ENCODE results near the gene ADIRF. TPM values are rescaled to one million over a fixed set of nuclear protein-coding genes. Genes with fewer than 3 reads are reported as not detected.

The ADIRF gene
- total RNA-seq, 1 experiment from 2014 or later: not detected

DNA sequence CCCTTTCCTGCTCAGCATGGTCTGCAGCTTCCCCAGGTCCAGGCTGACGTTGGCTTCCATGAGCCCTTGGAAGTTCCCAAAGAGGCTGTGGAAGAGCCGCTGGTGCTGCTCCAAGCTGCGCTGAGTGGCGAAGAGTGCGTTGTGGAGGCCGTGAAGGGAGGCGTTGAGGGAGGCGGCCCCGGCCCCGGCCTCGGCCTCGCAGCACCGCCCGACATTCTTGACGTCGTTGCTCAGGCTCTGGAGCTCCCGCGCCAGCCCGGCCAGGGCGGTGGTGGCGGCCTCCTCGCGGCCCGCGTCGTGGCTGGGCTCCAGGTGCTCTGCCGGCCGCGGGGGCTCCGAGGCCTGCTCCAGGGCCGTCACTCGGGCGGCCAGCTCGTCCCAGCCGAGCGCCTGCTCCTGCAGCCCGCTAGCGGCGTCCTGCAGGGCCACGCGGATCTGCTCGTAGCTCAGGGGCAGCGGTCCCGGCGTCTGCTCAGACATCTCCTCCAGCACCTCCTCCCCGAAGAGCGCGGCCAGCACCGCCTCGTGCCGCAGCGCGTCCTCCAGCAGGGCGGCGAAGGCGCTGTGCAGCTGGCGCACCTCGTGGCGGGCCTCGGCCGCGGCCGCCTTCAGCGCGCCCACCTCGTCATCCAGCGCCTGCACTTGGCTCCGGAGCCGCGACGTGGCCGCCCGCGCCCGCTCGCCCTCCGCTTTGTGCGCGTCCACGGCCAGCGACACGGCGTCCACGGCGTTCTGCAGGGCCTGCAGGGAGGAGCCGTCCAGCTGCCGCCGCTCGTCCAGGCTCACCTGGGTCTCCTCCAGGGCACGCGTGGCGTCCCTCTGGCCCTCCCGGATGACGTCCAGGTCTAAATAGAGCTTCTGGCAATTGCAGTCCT is 25.6 kb upstream of the ADIRF start:
- Mint-ChIP-seq H3K36me3 (ENCODE audit: insufficient read depth, unreplicated experiment) (peaks cover 12% of the 10 kb centered on the region), H3K27ac (ENCODE audit: unreplicated experiment) (no peak overlapping the region), H3K9me3 (ENCODE audit: unreplicated experiment) (no peaks in the 10 kb centered on the region), H3K4me1 (ENCODE audit: low read depth, unreplicated experiment) (no peaks in the 10 kb centered on the region), H3K4me3 (ENCODE audit: unreplicated experiment) (no peak overlapping the region), H3K27me3 (ENCODE audit: insufficient read depth, unreplicated experiment) (no peaks in the 10 kb centered on the region)
- Histone ChIP-seq H3K9me3 (no peaks in the 10 kb centered on the region), H3K36me3 (ENCODE audit: control insufficient read depth, insufficient read depth, low read length) (no peaks in the 10 kb centered on the region), H3K4me3 (ENCODE audit: low read depth, low read length) (no peak overlapping the region), H3K4me1 (no peaks in the 10 kb centered on the region), H3K27me3 (replicated peaks; ENCODE audit: control insufficient read depth, insufficient read depth, low read length) (no peaks in the 10 kb centered on the region)
- no peak for DNase-seq
- BruUV-seq (replicated peaks): no TSS peak
- intact Hi-C loops (cut with micrococcal nuclease; ENCODE audit: unreplicated experiment): no loop called here
- ChIA-PET CTCF (interaction anchor here (2.5 kb wide), 1 partner anchor 24 kb away, joined by 9 read pairs; no protein-coding TSS in a partner anchor), POLR2A (no interaction called here)
- TF ChIP-seq CTCF (IDR thresholded peaks at IDR 0.05; ENCODE audit: insufficient read depth in 1 of 2, low read depth in 1 of 2, low read length in 1 of 2, severe bottlenecking in 1 of 2, unreplicated experiment in 1 of 2): no peak

DNA sequence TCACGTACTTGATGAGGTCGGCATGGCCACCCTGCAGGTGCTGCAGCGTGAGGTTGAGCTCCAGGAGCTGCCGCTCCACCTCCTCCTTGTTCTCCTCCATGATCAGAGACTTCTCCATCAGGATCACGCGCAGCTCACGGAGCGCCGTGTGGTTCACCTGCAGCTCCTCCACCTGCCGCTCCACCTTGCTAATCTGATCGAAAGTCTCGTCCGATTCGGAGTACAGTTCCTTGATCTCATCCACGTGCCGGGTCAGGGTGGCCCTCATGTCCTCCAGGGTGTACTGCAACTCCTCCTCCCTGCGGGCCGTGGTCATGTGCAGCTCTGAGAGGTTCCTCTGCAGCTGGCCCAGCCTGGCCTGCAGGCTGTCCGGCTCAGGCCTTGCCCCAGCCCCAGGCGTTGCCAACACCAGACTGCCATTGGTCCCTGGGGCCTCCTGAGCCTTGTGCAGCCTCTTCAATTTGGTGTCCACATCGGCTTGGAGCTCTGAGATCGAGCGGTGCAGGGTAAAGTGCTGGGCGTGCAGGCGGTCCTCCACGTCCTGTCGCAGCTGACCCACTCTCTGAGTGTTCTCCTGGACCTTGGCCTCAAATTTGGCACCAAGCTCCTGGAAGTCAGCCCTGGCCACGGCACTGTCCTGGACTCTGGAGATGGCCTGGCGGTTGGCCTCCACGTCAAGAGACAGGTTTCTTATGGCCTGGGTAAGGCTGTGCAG is 24.8 kb upstream of the ADIRF start:
- Histone ChIP-seq H3K4me3 (ENCODE audit: low read depth, low read length) (no peak overlapping the region), H3K27me3 (replicated peaks; ENCODE audit: control insufficient read depth, insufficient read depth, low read length) (no peaks in the 10 kb centered on the region), H3K9me3 (no peaks in the 10 kb centered on the region), H3K36me3 (ENCODE audit: control insufficient read depth, insufficient read depth, low read length) (no peaks in the 10 kb centered on the region), H3K4me1 (no peaks in the 10 kb centered on the region)
- Mint-ChIP-seq H3K4me1 (ENCODE audit: low read depth, unreplicated experiment) (no peaks in the 10 kb centered on the region), H3K27ac (ENCODE audit: unreplicated experiment) (no peak overlapping the region), H3K9me3 (ENCODE audit: unreplicated experiment) (no peaks in the 10 kb centered on the region), H3K4me3 (ENCODE audit: unreplicated experiment) (no peak overlapping the region), H3K27me3 (ENCODE audit: insufficient read depth, unreplicated experiment) (no peaks in the 10 kb centered on the region), H3K36me3 (ENCODE audit: insufficient read depth, unreplicated experiment) (peaks cover 12% of the 10 kb centered on the region)
- POLR2A ChIA-PET: no interaction called here
- DNase-seq: no peak
- no TSS peak for BruUV-seq (replicated peaks)
- intact Hi-C loops (cut with micrococcal nuclease; ENCODE audit: unreplicated experiment): no loop called here
- TF ChIP-seq CTCF (IDR thresholded peaks at IDR 0.05; ENCODE audit: insufficient read depth in 1 of 2, low read depth in 1 of 2, low read length in 1 of 2, severe bottlenecking in 1 of 2, unreplicated experiment in 1 of 2): no peak
- CTCF ChIA-PET: interaction anchor here (2.5 kb wide), 1 partner anchor 23 kb away, joined by 9 read pairs; no protein-coding TSS in a partner anchor

- Histone ChIP-seq H3K4me1 (no peaks in the 10 kb centered on the region), H3K27me3 (replicated peaks; ENCODE audit: control insufficient read depth, insufficient read depth, low read length) (no peaks in the 10 kb centered on the region), H3K4me3 (ENCODE audit: low read depth, low read length) (no peak overlapping the region), H3K36me3 (ENCODE audit: control insufficient read depth, insufficient read depth, low read length) (no peaks in the 10 kb centered on the region), H3K9me3 (no peaks in the 10 kb centered on the region)
- Mint-ChIP-seq H3K36me3 (ENCODE audit: insufficient read depth, unreplicated experiment) (peaks cover 12% of the 10 kb centered on the region), H3K9me3 (ENCODE audit: unreplicated experiment) (no peaks in the 10 kb centered on the region), H3K4me3 (ENCODE audit: unreplicated experiment) (no peak overlapping the region), H3K27ac (ENCODE audit: unreplicated experiment) (no peak overlapping the region), H3K4me1 (ENCODE audit: low read depth, unreplicated experiment) (no peaks in the 10 kb centered on the region), H3K27me3 (ENCODE audit: insufficient read depth, unreplicated experiment) (no peaks in the 10 kb centered on the region)
- TF ChIP-seq CTCF (IDR thresholded peaks at IDR 0.05; ENCODE audit: insufficient read depth in 1 of 2, low read depth in 1 of 2, low read length in 1 of 2, severe bottlenecking in 1 of 2, unreplicated experiment in 1 of 2): no peak
- POLR2A ChIA-PET: no interaction called here
- DNase-seq: no peak
- BruUV-seq (replicated peaks): no TSS peak
- CTCF ChIA-PET: interaction anchor here (2.5 kb wide), 1 partner anchor 23 kb away, joined by 9 read pairs; no protein-coding TSS in a partner anchor
- intact Hi-C loops (cut with micrococcal nuclease; ENCODE audit: unreplicated experiment): no loop called here
Measured at GRCh38 chr10:86944031-86944419, 24.3 kb upstream of the ADIRF start.
